GM18867 (cell line): ENCODE measurements around the gene CGAS.
"Not testable (repeated sequence)": the region's sequence is repeated elsewhere in the genome, so short reads cannot be mapped to it uniquely, and the experiment has no call there.

Experiments used
- ATAC-seq: cut with Tn5 transposase; IDR thresholded peaks from one replicate; pipeline ENCODE4 v1.9.1; 2021; ENCODE audit warnings: mild to moderate bottlenecking, moderate library complexity; ENCODE audit not compliant: unreplicated experiment

The CGAS gene

GRCh38 chr6:73400656-73401055 is 51.4 kb downstream of the CGAS start:
- ATAC-seq: peak; percentile 49

- peak; percentile 31 for ATAC-seq
Measured at GRCh38 chr6:73395875-73396274, 56.2 kb downstream of the CGAS start.

- peak; percentile 79 for ATAC-seq
Measured at GRCh38 chr6:73394577-73395354, 57.3 kb downstream of the CGAS start, which contains the start of gene DDX43. Gene DDX43, plus strand, starts transcription at chr6:73394828. Its CDS starts 78 bp downstream, at chr6:73394906.

- no peak for ATAC-seq
Measured at GRCh38 chr6:73393278-73393677, 58.8 kb downstream of the CGAS start.

- ATAC-seq: not testable (repeated sequence)
Measured at GRCh38 chr6:73392188-73392587, 59.9 kb downstream of the CGAS start.

GRCh38 chr6:73391675-73392074 is 60.4 kb downstream of the CGAS start:
- ATAC-seq: no peak

GRCh38 chr6:73389854-73390253 is 62.2 kb downstream of the CGAS start:
- ATAC-seq: no peak

- peak; percentile 90 for ATAC-seq
Measured at GRCh38 chr6:73388800-73389512, 63.1 kb downstream of the CGAS start.

GRCh38 chr6:73388433-73388799 is 63.7 kb downstream of the CGAS start:
- ATAC-seq: peak; percentile 7

- ATAC-seq: no peak
Measured at GRCh38 chr6:73382462-73383113, 69.5 kb downstream of the CGAS start.

GRCh38 chr6:73381531-73381930 is 70.6 kb downstream of the CGAS start:
- ATAC-seq: not testable (repeated sequence)

- ATAC-seq: no peak
Measured at GRCh38 chr6:73377225-73377624, 74.9 kb downstream of the CGAS start.

GRCh38 chr6:73375216-73375615 is 76.9 kb downstream of the CGAS start:
- no peak for ATAC-seq
